Vagina (tissue), 2 donors: ENCODE measurements around the gene TBXAS1. TPM values are rescaled to one million over a fixed set of nuclear protein-coding genes. Genes with fewer than 3 reads are reported as not detected.

Source experiments
- DNase-seq, 2 donors: peaks; one replicate each; pipeline ENCODE4 v3.0.0-alpha.2; 2017; ENCODE audit errors: extremely low spot score in 2 of 2
- H3K27ac ChIP-seq: fragments of 200-600 bp; sonication (generic); one replicate; pipeline ENCODE4 v1.5.1; 2019
- H3K27me3 ChIP-seq: fragments of 200-600 bp; sonication (generic); one replicate; pipeline ENCODE4 v1.5.1; 2019
- H3K36me3 ChIP-seq, 2 donors: fragments of 200-600 bp; sonication (generic); one replicate each; pipeline ENCODE4 v1.5.1; 2017 to 2019
- H3K4me1 ChIP-seq: fragments of 200-600 bp; sonication (generic); one replicate; pipeline ENCODE4 v1.5.1; 2019
- H3K4me3 ChIP-seq, 2 donors: fragments of 200-600 bp; sonication (generic); 1 replicate in 1 of 2; 2 replicates in 1 of 2; pipeline ENCODE4 v1.5.1; 2016 to 2019
- H3K9me3 ChIP-seq: fragments of 200-600 bp; sonication (generic); one replicate; pipeline ENCODE4 v1.5.1; 2019
- POLR2A ChIP-seq, 2 donors: fragments of 450-650 bp; IDR thresholded peaks; one replicate each; pipeline ENCODE4 v1.6.1; 2017; ENCODE audit warnings: antibody characterized with exemption in 2 of 2, mild to moderate bottlenecking in 2 of 2, moderate library complexity in 2 of 2
- POLR2AphosphoS5 ChIP-seq, 2 donors: sonication (generic); formaldehyde crosslinking; IDR thresholded peaks; one replicate each; pipeline ENCODE4 v1.9.0; 2017; ENCODE audit warnings: antibody characterized with exemption in 2 of 2, mild to moderate bottlenecking in 2 of 2, low read depth in 1 of 2; ENCODE audit not compliant: insufficient read depth in 1 of 2
- intact Hi-C: fragments of 100-400 bp; cut with DNase I; formaldehyde crosslinking; loops from one replicate; pipeline ENCODE4 v1.15.1; 2023
- total RNA-seq: library from RNA; depleted of rRNA; stranded (reverse); fragments of >200 nt; gene quantifications from one replicate; pipeline ENCODE4 v1.2.3, GENCODE V29; 2016
- TF ChIP-seq, protein P1 (sequence below), 3 experiments: fragments of 450-650 bp in 2 of 3; fragments of 200-600 bp in 1 of 3; sonication (generic) in 1 of 3; IDR thresholded peaks; one replicate each; pipeline ENCODE4 v1.5.1; 2017 to 2019; ENCODE audit warnings: antibody characterized with exemption in 3 of 3, mild to moderate bottlenecking in 2 of 3, moderate library complexity in 2 of 3

The TBXAS1 gene
- total RNA-seq, 1 donor from 2014 or later, result 18.4 TPM

GRCh38 chr7:139822855-139823254 lies 6.2 kb upstream of the TBXAS1 start:
- DNase-seq, result peak in 1 of 2 donors; percentile 58
- intact Hi-C loops, result no loop called here
- H3K27me3 ChIP-seq, result no peaks in the 10 kb centered on the region
- H3K4me3 ChIP-seq, result no peak overlapping the region
- H3K36me3 ChIP-seq, result no peaks in the 10 kb centered on the region
- TF ChIP-seq, protein P1, sequence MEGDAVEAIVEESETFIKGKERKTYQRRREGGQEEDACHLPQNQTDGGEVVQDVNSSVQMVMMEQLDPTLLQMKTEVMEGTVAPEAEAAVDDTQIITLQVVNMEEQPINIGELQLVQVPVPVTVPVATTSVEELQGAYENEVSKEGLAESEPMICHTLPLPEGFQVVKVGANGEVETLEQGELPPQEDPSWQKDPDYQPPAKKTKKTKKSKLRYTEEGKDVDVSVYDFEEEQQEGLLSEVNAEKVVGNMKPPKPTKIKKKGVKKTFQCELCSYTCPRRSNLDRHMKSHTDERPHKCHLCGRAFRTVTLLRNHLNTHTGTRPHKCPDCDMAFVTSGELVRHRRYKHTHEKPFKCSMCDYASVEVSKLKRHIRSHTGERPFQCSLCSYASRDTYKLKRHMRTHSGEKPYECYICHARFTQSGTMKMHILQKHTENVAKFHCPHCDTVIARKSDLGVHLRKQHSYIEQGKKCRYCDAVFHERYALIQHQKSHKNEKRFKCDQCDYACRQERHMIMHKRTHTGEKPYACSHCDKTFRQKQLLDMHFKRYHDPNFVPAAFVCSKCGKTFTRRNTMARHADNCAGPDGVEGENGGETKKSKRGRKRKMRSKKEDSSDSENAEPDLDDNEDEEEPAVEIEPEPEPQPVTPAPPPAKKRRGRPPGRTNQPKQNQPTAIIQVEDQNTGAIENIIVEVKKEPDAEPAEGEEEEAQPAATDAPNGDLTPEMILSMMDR (IDR thresholded peaks at IDR 0.05), result no peak
- TF ChIP-seq POLR2AphosphoS5 (IDR thresholded peaks at IDR 0.05; ENCODE audit: insufficient read depth in 1 of 2, low read depth in 1 of 2) (no peak), POLR2A (IDR thresholded peaks at IDR 0.05) (no peak)
- H3K27ac ChIP-seq, result no peak overlapping the region
- no peaks in the 10 kb centered on the region for H3K9me3 ChIP-seq
- H3K4me1 ChIP-seq, result no peaks in the 10 kb centered on the region

DNA sequence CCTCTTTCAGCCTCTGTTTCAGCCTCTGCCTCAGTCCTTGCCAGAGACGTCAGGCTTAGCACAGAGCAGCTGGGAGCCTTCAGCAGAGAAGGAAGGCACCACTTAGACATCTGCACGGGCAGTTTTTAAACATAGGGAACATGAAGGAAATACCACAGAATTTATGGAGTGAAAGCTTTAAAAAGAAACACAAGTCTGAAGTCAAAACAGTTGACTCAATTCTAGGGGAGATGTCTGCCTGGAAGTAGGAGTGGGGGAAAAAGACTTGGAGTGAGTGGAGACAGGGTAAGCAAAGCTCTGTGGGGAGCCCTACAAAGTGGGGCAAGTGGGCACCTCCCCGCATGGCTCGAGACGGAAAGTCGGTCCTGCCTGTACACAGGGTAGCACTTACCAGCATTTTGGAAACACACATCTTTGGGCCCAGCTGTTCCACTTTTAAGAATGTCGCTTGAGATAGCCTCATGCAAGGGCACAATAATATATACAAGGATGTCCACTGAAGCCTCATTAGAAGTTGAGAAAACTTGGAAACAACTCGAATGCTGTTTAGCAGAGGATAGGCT lies 5.0 kb upstream of the TBXAS1 start:
- peak in 1 of 2 donors; percentile 65 for DNase-seq
- Histone ChIP-seq H3K4me1 (no peaks in the 10 kb centered on the region), H3K4me3 (no peak overlapping the region), H3K9me3 (no peaks in the 10 kb centered on the region), H3K36me3 (no peaks in the 10 kb centered on the region), H3K27me3 (no peaks in the 10 kb centered on the region), H3K27ac (no peak overlapping the region)
- no peak for TF ChIP-seq POLR2AphosphoS5 (IDR thresholded peaks at IDR 0.05; ENCODE audit: insufficient read depth in 1 of 2, low read depth in 1 of 2)
- TF ChIP-seq, protein P1 (IDR thresholded peaks at IDR 0.05), result no peak
- intact Hi-C loops, result no loop called here

- peak in 1 of 2 donors; percentile 20 for DNase-seq
These were observed 3.3 kb upstream of the TBXAS1 start for GRCh38 chr7:139825666-139826290.

DNA sequence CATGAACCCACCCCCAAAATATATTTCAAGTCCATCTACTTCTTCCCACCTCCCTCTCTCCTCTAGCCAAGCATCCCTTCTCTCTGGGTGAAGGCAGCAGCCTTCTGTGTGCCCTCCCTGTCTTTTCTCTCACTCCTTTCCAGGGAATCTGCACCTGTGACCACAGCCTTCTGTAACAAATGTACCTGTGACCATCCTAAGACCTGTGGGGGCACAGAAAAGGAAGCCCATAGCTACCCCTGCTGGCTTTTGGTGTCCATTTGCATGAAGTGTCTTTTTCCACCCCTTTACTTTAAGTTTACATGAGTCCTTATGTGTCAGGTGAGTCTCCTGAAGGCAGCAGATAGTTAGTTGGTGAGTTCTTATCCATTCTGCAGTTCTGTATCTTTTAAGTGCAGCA lies 2.0 kb upstream of the TBXAS1 start:
- DNase-seq, result peak in 1 of 2 donors; percentile 62
- no peaks in the 10 kb centered on the region for H3K4me1 ChIP-seq
- no peaks in the 10 kb centered on the region for H3K9me3 ChIP-seq
- no peak overlapping the region for H3K4me3 ChIP-seq
- no peaks in the 10 kb centered on the region for H3K36me3 ChIP-seq
- no peak overlapping the region for H3K27ac ChIP-seq
- TF ChIP-seq POLR2A (IDR thresholded peaks at IDR 0.05), result no peak
- TF ChIP-seq, protein P1 (IDR thresholded peaks at IDR 0.05), result no peak
- no peak for TF ChIP-seq POLR2AphosphoS5 (IDR thresholded peaks at IDR 0.05; ENCODE audit: insufficient read depth in 1 of 2, low read depth in 1 of 2)
- intact Hi-C loops, result no loop called here
- no peaks in the 10 kb centered on the region for H3K27me3 ChIP-seq

More at GRCh38 chr7:139825666-139826290, 3.3 kb upstream of the TBXAS1 start:
- intact Hi-C loops, result no loop called here
- Histone ChIP-seq H3K4me3 (no peak overlapping the region), H3K27me3 (no peaks in the 10 kb centered on the region), H3K9me3 (no peaks in the 10 kb centered on the region), H3K36me3 (no peaks in the 10 kb centered on the region), H3K4me1 (no peaks in the 10 kb centered on the region), H3K27ac (no peak overlapping the region)
- TF ChIP-seq, protein P1 (IDR thresholded peaks at IDR 0.05), result no peak
- no peak for TF ChIP-seq POLR2AphosphoS5 (IDR thresholded peaks at IDR 0.05; ENCODE audit: insufficient read depth in 1 of 2, low read depth in 1 of 2)
- TF ChIP-seq POLR2A (IDR thresholded peaks at IDR 0.05), result no peak

DNA sequence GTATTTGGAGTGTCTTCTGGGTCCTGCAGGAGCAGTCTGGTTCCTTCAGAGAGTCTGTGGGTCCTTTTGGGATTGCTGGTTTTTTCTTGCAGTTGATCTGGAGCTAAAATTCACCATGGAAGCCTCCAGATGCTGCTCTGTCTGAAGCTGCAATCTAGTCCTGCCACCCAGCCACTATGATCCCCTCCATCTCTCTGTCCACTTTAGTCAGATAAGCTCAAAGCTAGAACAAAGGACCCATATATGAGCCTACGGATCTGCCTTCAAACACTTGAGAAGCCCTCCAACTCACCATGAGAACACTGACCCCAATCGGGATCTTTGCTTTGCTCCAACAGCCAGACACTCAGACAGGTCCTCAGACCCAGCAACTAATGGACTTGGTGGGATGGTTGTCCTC lies 618 bp upstream of the TBXAS1 start:
- TF ChIP-seq POLR2AphosphoS5 (IDR thresholded peaks at IDR 0.05; ENCODE audit: insufficient read depth in 1 of 2, low read depth in 1 of 2) (no peak), POLR2A (IDR thresholded peaks at IDR 0.05) (no peak)
- TF ChIP-seq, protein P1 (IDR thresholded peaks at IDR 0.05), result no peak
- Histone ChIP-seq H3K4me1 (no peaks in the 10 kb centered on the region), H3K4me3 (no peak overlapping the region), H3K9me3 (no peaks in the 10 kb centered on the region), H3K27me3 (no peaks in the 10 kb centered on the region), H3K27ac (no peak overlapping the region), H3K36me3 (no peaks in the 10 kb centered on the region)
- DNase-seq, result peak in 1 of 2 donors; percentile 71
- intact Hi-C loops, result no loop called here
